Activated T-cell treated with anti-CD3 and anti-CD28 coated beads, Interleukin-2, amount 50 U/mL, for 4 hours (primary cell): ENCODE measurements around the gene NAA16. TPM values are rescaled to one million over a fixed set of nuclear protein-coding genes. Genes with fewer than 3 reads are reported as not detected.
"Not testable (repeated sequence)": the region's sequence is repeated elsewhere in the genome, so short reads cannot be mapped to it uniquely, and the experiment has no call there.

Experiments used
- ATAC-seq, 2 donors: fragments of 200-7000 bp; cut with Tn5 transposase; one replicate each; pipeline ENCODE4 v1.10.0; 2021
- DNase-seq: peaks from one replicate; pipeline ENCODE4 v3.0.0-alpha.2; 2020
- H3K27me3 Mint-ChIP-seq: one replicate; pipeline ENCODE4 v1.8.0; 2021; ENCODE audit warnings: low read depth, mixed read lengths
- H3K36me3 Mint-ChIP-seq: one replicate; pipeline ENCODE4 v1.8.0; 2022; ENCODE audit warnings: mixed read lengths; ENCODE audit not compliant: insufficient read depth
- H3K4me1 Mint-ChIP-seq: one replicate; pipeline ENCODE4 v1.8.0; 2021; ENCODE audit warnings: low read depth, mixed read lengths
- H3K4me3 Mint-ChIP-seq: one replicate; pipeline ENCODE4 v1.8.0; 2021; ENCODE audit warnings: mild to moderate bottlenecking, moderate library complexity, mixed read lengths
- H3K9me3 Mint-ChIP-seq: one replicate; pipeline ENCODE4 v1.8.0; 2021; ENCODE audit warnings: mixed read lengths
- total RNA-seq, 3 donors: library from RNA; stranded (reverse); gene quantifications; one replicate each; pipeline ENCODE4 v1.2.1, GENCODE V29; 2021

The NAA16 gene
- total RNA-seq, 3 donors from 2014 or later: 20.5 to 23.3 (median 21.3) TPM

DNA sequence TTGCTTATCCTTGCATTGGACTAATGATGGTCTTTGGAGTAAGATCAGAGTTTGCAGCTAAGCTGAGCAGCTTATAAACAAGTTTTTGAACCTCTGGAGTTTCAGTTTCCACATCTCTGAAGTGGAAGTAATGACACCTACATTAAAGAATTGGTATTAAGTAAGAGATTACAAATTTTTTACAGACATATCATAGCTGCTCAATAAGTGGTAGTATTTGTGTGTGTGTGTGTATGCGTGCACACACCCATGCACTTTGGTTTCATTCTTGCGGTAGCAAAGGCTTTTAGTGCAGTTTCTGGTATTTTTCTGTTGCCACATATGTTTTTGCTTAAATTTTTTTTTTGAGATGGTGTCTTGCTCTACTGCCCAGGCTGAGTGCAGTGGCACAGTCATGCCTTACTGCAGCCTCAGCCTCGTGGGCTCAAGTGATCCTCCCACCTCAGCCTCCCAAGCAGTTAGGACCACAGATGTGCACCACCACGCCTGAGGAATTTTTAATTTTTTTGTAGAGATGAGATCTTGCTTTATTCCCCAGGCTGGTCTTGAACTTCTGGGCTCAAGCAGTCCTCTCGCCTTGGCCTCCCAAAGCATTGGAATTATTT lies 4.5 kb downstream of the NAA16 start:
- no peaks in the 10 kb centered on the region for H3K9me3 Mint-ChIP-seq
- H3K27me3 Mint-ChIP-seq: no peaks in the 10 kb centered on the region
- H3K4me1 Mint-ChIP-seq: peaks cover 60% of the 10 kb centered on the region
- H3K4me3 Mint-ChIP-seq: peak overlapping the region; percentile 43
- DNase-seq: no peak
- peak in 1 of 2 donors; percentile 3 for ATAC-seq
- peaks cover 13% of the 10 kb centered on the region for H3K36me3 Mint-ChIP-seq

GRCh38 chr13:41317243-41317642 lies 6.2 kb downstream of the NAA16 start:
- no peaks in the 10 kb centered on the region for H3K27me3 Mint-ChIP-seq
- no peak for DNase-seq

DNA sequence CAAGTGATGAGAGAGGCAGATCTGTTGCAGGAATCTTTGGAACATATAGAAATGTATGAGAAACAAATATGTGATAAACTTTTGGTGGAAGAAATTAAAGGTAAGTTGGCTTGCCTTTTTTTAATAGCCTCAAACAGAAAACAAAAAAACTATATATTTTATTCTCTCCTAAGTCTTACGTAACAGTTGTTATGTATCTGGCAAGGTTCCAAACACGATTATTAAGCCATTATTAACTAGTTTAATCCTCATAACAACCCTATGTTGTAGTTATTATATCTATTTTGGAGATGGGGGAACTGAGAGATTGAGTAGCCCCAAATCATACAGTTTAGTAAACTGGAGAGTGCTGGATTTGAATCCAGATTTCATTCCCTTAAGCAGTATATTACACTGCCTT lies 14.7 kb downstream of the NAA16 start:
- Mint-ChIP-seq H3K9me3 (no peaks in the 10 kb centered on the region), H3K4me1 (peaks cover 33% of the 10 kb centered on the region)
- ATAC-seq: no peak

More at GRCh38 chr13:41317243-41317642, 6.2 kb downstream of the NAA16 start:
- H3K4me3 Mint-ChIP-seq: no peak overlapping the region
- H3K36me3 Mint-ChIP-seq: peaks cover 22% of the 10 kb centered on the region
- H3K9me3 Mint-ChIP-seq: no peaks in the 10 kb centered on the region
- peaks cover 62% of the 10 kb centered on the region for H3K4me1 Mint-ChIP-seq
- no peak for ATAC-seq

GRCh38 chr13:41326661-41327060 lies 15.6 kb downstream of the NAA16 start:
- ATAC-seq: no peak
- Mint-ChIP-seq H3K36me3 (peaks cover 43% of the 10 kb centered on the region), H3K27me3 (no peaks in the 10 kb centered on the region), H3K9me3 (no peaks in the 10 kb centered on the region), H3K4me3 (no peak overlapping the region), H3K4me1 (peaks cover 35% of the 10 kb centered on the region)
- no peak for DNase-seq

More for the DNA sequence above, 14.7 kb downstream of the NAA16 start:
- Mint-ChIP-seq H3K4me3 (no peak overlapping the region), H3K27me3 (no peaks in the 10 kb centered on the region), H3K36me3 (peaks cover 43% of the 10 kb centered on the region)
- no peak for DNase-seq

GRCh38 chr13:41327994-41328790 lies 17.1 kb downstream of the NAA16 start:
- ATAC-seq (no peak), DNase-seq (no peak)
- Mint-ChIP-seq H3K4me3 (no peak overlapping the region), H3K36me3 (peaks cover 42% of the 10 kb centered on the region), H3K9me3 (no peaks in the 10 kb centered on the region), H3K4me1 (peaks cover 33% of the 10 kb centered on the region), H3K27me3 (no peaks in the 10 kb centered on the region)

GRCh38 chr13:41332829-41333228 lies 21.8 kb downstream of the NAA16 start:
- ATAC-seq: no peak
- H3K27me3 Mint-ChIP-seq: no peaks in the 10 kb centered on the region
- H3K4me1 Mint-ChIP-seq: peaks cover 28% of the 10 kb centered on the region
- no peaks in the 10 kb centered on the region for H3K9me3 Mint-ChIP-seq
- no peak overlapping the region for H3K4me3 Mint-ChIP-seq
- no peak for DNase-seq
- peaks cover 45% of the 10 kb centered on the region for H3K36me3 Mint-ChIP-seq

DNA sequence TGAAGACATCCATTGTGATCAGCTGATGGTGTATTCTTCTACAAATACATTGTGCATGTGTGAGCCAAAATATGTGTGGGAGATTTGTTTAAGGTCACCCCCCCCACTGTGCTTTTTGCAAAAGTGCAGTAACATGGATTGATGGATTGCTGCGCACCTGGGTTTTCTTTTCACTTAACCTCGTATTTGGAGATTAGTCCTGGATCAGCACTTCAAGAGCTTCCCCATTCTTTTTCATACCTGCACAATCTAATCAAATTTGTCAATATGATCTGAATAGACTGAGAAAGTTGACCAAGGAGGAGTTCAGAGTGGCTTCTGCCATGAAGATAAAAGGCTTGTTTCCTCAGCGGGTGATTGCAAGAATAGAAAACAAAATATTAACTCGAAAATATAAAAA lies 23.7 kb downstream of the NAA16 start:
- peaks cover 16% of the 10 kb centered on the region for H3K4me1 Mint-ChIP-seq
- peaks cover 41% of the 10 kb centered on the region for H3K36me3 Mint-ChIP-seq
- no peaks in the 10 kb centered on the region for H3K9me3 Mint-ChIP-seq
- no peak for ATAC-seq
- H3K4me3 Mint-ChIP-seq: no peak overlapping the region
- H3K27me3 Mint-ChIP-seq: no peaks in the 10 kb centered on the region
- no peak for DNase-seq

DNA sequence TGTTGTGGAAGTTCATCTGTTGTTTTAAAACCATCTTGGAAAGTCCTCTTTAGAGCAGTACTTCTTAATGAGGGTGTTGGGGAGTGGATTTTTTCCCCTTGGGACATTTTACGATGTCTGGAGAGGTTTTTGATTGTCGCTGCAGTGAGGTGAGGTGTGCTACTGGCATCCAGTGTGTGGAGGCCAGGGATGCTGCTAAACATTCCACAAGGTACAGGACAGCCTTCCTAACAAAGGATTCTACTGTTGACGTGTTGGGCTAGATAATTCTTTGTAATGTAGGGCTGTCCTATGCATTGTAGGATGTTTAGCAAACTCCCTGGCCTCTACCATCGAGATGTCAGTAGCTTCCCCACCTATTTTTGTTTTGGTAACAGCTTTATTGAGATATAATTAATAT lies 33.3 kb downstream of the NAA16 start:
- H3K4me3 Mint-ChIP-seq: no peak overlapping the region
- ATAC-seq (no peak), DNase-seq (no peak)
- H3K4me1 Mint-ChIP-seq: peaks cover 50% of the 10 kb centered on the region
- H3K36me3 Mint-ChIP-seq: peaks cover 56% of the 10 kb centered on the region
- H3K27me3 Mint-ChIP-seq: no peaks in the 10 kb centered on the region
- no peaks in the 10 kb centered on the region for H3K9me3 Mint-ChIP-seq

GRCh38 chr13:41345165-41345913 lies 34.3 kb downstream of the NAA16 start:
- Mint-ChIP-seq H3K4me3 (no peak overlapping the region), H3K36me3 (peaks cover 52% of the 10 kb centered on the region), H3K27me3 (no peaks in the 10 kb centered on the region), H3K9me3 (no peaks in the 10 kb centered on the region), H3K4me1 (peaks cover 46% of the 10 kb centered on the region)
- ATAC-seq (no peak), DNase-seq (no peak)

GRCh38 chr13:41345914-41346589 lies 35.0 kb downstream of the NAA16 start:
- Mint-ChIP-seq H3K9me3 (no peaks in the 10 kb centered on the region), H3K4me1 (peaks cover 46% of the 10 kb centered on the region), H3K27me3 (no peaks in the 10 kb centered on the region), H3K36me3 (peaks cover 51% of the 10 kb centered on the region), H3K4me3 (no peak overlapping the region)
- ATAC-seq: no peak
- DNase-seq: no peak

DNA sequence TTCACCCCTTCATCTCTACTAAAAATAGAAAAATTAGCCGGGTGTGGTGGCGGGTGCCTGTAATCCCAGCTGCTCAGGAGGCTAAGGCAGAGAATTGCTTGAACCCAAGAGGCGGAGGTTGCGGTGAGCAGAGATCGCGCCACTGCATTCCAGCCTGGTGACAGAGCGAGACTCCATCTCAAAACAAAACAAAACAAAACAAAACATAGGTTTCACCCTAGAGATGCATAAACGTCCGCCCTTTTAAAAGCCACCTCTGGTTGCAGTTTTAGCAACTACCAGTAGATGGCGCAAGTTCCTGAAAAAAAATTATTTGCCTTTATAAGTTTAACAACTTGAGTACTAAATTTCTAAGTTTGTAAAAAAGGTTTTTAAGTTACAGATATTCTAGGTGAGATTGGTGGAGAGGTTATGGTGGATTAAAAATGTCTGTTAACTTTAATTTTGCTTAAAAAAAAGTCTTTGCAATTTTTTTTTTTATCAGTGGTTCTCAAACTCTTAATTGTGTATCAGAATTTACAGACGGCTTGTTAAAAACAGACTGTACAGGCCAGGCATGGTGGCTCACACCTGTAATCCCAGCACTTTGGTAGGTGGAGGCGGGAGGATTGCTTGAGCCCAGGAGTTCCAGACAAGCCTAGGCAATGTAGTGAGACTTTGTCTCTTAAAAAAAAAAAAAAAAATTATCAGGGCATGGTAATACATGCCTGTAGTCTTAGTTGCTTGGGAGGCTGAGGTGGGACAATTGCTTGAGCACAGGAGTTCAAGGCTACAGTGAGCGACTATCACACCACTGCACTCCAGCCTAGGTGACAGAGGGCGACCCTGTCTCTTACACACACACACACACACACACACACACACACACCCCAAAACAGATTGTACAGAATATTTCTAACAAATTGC lies 42.1 kb downstream of the NAA16 start:
- Mint-ChIP-seq H3K9me3 (no peaks in the 10 kb centered on the region), H3K36me3 (peaks cover 15% of the 10 kb centered on the region), H3K27me3 (no peaks in the 10 kb centered on the region), H3K4me3 (no peak overlapping the region), H3K4me1 (peaks cover 57% of the 10 kb centered on the region)
- ATAC-seq: peak in 1 of 2 donors; percentile 25
- peak; percentile 35 for DNase-seq

DNA sequence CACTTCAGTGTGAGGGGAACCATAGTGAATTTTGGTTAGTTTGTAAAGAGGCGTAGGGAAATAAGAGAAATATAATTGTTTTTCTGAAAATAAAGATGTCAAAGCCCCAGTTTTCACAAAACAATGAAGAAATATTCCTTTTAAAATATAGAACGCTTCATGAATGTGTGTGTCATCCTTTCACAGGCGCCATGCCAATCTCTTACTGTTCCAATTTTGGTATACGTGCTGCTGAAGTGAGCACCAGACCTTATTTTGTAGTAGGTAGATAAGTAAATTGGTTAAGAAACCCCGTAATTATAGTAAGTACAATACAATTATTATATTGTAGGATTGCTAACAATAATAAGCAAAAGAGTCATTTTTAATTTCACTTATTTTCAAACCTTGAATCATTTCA lies 43.3 kb downstream of the NAA16 start:
- no peak for DNase-seq
- Mint-ChIP-seq H3K9me3 (no peaks in the 10 kb centered on the region), H3K4me3 (no peak overlapping the region), H3K27me3 (no peaks in the 10 kb centered on the region), H3K36me3 (peaks cover 17% of the 10 kb centered on the region), H3K4me1 (peaks cover 62% of the 10 kb centered on the region)
- ATAC-seq: no peak

DNA sequence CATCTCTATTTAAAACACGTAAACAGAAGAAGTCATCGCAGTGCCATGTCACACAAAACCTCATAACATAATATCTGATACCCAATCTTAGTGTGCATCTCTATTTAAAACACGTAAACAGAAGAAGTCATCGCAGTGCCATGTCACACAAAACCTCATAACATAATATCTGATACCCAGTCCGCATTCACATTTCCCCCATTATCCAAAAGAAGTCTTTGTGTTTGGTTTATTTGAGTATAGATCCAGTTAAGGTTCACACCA lies 45.2 kb downstream of the NAA16 start:
- ATAC-seq: peak in 1 of 2 donors; percentile 30
- not testable (repeated sequence) for DNase-seq

More for the DNA sequence above, 45.2 kb downstream of the NAA16 start:
- peaks cover 71% of the 10 kb centered on the region for H3K4me1 Mint-ChIP-seq
- H3K36me3 Mint-ChIP-seq: peaks cover 27% of the 10 kb centered on the region
- H3K4me3 Mint-ChIP-seq: peak overlapping the region; percentile 43
- H3K27me3 Mint-ChIP-seq, H3K9me3 Mint-ChIP-seq: not testable (repeated sequence)
